ENCODE results near the gene POFUT1. TPM values are rescaled to one million over a fixed set of nuclear protein-coding genes. Genes with fewer than 3 reads are reported as not detected.

The POFUT1 gene
- total and polyA plus RNA-seq, 2 of the 8 experiments (the other 6 are each of a cell fraction or from before 2014, with no cell fraction given): 19.4 to 24.4 TPM

DNA sequence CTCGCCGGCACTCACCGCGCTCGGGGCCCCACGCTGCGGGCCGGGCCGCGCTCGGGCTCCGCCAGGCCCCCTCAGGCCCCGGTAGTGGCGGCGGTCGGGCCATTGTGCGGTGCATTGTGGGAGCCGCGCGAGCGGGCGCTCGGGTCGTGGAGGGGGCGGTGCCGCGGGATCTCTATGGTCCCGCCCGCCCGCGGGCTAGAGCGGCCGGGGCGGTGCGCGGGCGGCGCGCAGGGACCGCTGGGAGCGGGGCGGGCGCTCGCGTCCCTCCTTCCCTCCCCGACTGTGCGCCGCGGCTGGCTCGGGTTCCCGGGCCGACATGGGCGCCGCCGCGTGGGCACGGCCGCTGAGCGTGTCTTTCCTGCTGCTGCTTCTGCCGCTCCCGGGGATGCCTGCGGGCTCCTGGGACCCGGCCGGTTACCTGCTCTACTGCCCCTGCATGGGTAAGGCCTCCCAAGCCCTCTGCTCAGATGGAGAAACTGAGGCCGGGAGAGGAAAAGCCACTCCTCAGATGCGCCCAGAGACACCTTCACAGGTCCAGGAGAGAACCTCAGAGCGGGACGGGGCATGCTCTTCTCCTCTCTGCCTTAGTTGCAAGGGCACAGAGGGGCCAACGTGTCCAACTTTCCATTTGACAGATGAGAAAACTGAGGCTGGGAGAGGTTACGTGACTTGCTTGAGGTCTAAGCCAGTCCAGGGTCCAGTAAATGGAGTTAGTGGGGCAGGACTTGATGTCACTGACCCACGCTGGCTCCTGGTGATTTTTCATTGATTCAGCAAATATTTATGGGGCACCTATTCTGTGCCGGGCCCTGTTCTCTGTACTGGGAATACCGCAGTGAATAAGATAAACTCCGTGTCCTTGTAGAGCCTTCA lies at the start of gene POFUT1, which contains the start of gene PLAGL2 (continued):
- peak; percentile 96 for TF ChIP-seq EGR1 (IDR thresholded peaks at IDR 0.05; ENCODE audit: borderline replicate concordance, low read depth, low read length)
- TF ChIP-seq SIN3A (conservative IDR thresholded peaks at IDR 0.05 in 1 of 2, IDR thresholded peaks at IDR 0.05 in 1 of 2; ENCODE audit: low read depth in 1 of 2, low read length in 2 of 2): peak; percentile 63 to 81; a peak in 1 of 4 replicates
- 0 out of 2 replicates have a peak, but pooled peaks have one; percentile 35 for TF ChIP-seq KDM5A (IDR thresholded peaks at IDR 0.05; ENCODE audit: low read length)
- TF ChIP-seq TAF1 (IDR thresholded peaks at IDR 0.05; ENCODE audit: low read depth, low read length): peak; percentile 98
- no peak for TF ChIP-seq JUND (IDR thresholded peaks at IDR 0.05; ENCODE audit: low read length)
- peak; percentile 93 for TF ChIP-seq TAF7 (optimal IDR thresholded peaks at IDR 0.05; ENCODE audit: borderline replicate concordance, low read depth, low read length)
- TF ChIP-seq POLR2AphosphoS5 (IDR thresholded peaks at IDR 0.05; ENCODE audit: low read depth, low read length): peak; percentile 84
- TF ChIP-seq KDM1A (IDR thresholded peaks at IDR 0.05; ENCODE audit: borderline replicate concordance, low read length): peak; percentile 92; the same call in 1 of the 2 replicates
- no peak for TF ChIP-seq NRF1 (IDR thresholded peaks at IDR 0.05; ENCODE audit: low read depth, low read length)
- TF ChIP-seq ASH2L (IDR thresholded peaks at IDR 0.05; ENCODE audit: low read length): peak; percentile 24
- TF ChIP-seq PHF8 (conservative IDR thresholded peaks at IDR 0.05; ENCODE audit: low read depth, low read length): peak; percentile 100
- peak; percentile 85 for TF ChIP-seq KDM4A (IDR thresholded peaks at IDR 0.05; ENCODE audit: low read depth, low read length, severe bottlenecking)
- TF ChIP-seq TCF12 (IDR thresholded peaks at IDR 0.05; ENCODE audit: low read depth, low read length): no peak
- no peak for TF ChIP-seq BCL11A (IDR thresholded peaks at IDR 0.05; ENCODE audit: low read depth in 2 of 2, low read length in 2 of 2)
- TF ChIP-seq YY1 (IDR thresholded peaks at IDR 0.05; ENCODE audit: low read depth, low read length): peak; percentile 81
- peak; percentile 43; the same call in 1 of the 2 replicates for TF ChIP-seq CREB1 (IDR thresholded peaks at IDR 0.05)
- peak; percentile 62 for TF ChIP-seq BACH1 (IDR thresholded peaks at IDR 0.05; ENCODE audit: low read length)
- peak; percentile 79 to 96 for TF ChIP-seq POLR2A (IDR thresholded peaks at IDR 0.05; ENCODE audit: control extremely low read depth in 1 of 2, low read depth in 2 of 2, low read length in 2 of 2)
- no peak for TF ChIP-seq CHD1 (IDR thresholded peaks at IDR 0.05; ENCODE audit: low read depth, low read length)
- 0 out of 2 replicates have a peak, but pooled peaks have one; percentile 22 for TF ChIP-seq GABPA (IDR thresholded peaks at IDR 0.05; ENCODE audit: borderline replicate concordance, insufficient read depth, low read length)
- TF ChIP-seq, protein P1, sequence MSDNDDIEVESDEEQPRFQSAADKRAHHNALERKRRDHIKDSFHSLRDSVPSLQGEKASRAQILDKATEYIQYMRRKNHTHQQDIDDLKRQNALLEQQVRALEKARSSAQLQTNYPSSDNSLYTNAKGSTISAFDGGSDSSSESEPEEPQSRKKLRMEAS (IDR thresholded peaks at IDR 0.05): peak; percentile 63
- peak; percentile 39; the same call in 1 of the 2 replicates for TF ChIP-seq TEAD4 (IDR thresholded peaks at IDR 0.05; ENCODE audit: low read depth, low read length)
- TF ChIP-seq SP1 (IDR thresholded peaks at IDR 0.05; ENCODE audit: low read depth, low read length): 0 out of 2 replicates have a peak, but pooled peaks have one; percentile 7
- no peak for TF ChIP-seq NANOG (IDR thresholded peaks at IDR 0.05; ENCODE audit: insufficient read depth, low read depth, low read length, poor library complexity, severe bottlenecking)
